DMS114 treated with DMSO at 0.1 percent for 48 hours (cell line): ENCODE results near the gene NOP9.

Source experiments
- DNase-seq: peaks from one replicate; lab custom pipeline; 2025; ENCODE audit not compliant: unreplicated experiment; lab: John Stamatoyannopoulos, UW

NOP9 gene, protein sequence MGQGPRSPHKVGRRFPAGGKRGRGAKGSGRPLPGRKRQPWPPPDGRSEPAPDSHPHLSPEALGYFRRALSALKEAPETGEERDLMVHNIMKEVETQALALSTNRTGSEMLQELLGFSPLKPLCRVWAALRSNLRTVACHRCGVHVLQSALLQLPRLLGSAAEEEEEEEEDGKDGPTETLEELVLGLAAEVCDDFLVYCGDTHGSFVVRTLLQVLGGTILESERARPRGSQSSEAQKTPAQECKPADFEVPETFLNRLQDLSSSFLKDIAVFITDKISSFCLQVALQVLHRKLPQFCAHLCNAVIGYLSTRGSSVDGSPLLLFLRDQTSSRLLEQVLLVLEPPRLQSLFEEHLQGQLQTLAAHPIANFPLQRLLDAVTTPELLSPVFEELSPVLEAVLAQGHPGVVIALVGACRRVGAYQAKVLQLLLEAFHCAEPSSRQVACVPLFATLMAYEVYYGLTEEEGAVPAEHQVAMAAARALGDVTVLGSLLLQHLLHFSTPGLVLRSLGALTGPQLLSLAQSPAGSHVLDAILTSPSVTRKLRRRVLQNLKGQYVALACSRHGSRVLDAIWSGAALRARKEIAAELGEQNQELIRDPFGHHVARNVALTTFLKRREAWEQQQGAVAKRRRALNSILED

DNA sequence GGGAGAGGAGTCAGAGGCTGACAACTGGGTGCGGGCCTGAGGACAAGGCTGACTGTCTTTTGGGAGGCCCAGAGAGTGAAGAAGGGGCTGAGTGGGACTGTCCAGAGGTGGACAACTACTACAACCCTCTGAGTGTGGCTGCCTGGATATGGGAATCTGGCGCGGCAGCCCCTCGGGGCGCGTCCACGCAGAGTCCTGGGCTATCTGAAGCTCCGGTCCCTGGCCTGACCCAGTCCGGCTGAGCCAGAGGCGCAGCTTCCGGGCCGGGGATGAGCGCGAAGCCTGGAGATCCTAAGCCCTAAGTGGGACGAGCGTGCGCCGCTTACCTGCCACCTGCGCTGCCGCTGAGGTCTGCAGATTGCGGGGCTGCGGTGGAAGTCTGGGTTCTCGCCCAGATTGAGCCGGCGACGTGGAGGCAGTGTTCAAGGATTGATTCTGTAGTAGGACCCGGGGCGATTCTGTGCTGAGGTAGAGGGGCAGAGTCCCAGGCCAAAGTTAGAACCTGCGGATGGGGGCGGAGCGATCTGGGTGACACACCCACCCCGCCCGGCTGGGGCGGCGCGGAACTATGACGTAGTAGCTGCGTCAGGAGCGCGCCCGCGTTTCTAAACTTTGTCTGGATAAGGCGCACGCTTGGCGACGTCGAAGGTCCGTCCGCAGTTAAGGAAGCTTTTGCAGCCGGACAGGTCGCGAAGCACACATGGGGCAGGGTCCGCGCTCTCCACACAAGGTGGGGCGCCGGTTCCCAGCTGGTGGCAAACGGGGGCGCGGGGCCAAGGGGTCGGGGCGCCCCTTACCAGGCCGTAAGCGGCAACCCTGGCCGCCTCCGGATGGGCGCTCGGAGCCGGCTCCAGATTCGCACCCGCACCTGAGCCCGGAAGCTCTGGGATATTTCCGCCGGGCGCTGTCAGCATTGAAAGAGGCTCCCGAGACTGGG, at the start of gene NOP9, which contains the start of gene DHRS1:
NOP9 (plus strand) TSS at position 596 of the 937 bp plus-strand sequence; CDS start at position 701, 105 bp downstream.
DHRS1 (minus strand) TSS at position 526 of the 937 bp plus-strand sequence. CDS start 674 bp downstream, outside the sequence.
- peak; percentile 48 for DNase-seq

DNA sequence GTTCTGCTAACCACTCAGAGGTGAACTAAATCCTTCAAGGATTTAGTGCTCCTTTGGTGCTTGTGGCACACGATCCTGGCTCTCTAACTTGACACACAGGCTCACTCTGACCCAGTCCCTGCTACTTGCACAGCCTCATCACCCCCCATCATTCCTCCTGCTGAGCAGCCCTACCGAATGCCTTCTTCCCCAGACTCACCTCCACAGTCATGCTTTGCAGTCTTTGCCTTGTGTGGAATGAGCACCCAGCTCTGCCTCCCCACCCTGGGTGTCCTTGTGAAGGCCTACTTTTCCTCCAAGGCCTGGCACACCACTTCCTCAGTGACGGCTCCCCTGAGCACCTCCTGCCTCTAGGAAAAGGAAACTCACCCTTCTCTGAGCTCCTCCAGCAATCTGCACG, 49.3 kb upstream of the NOP9 start:
- no peak for DNase-seq

DNA sequence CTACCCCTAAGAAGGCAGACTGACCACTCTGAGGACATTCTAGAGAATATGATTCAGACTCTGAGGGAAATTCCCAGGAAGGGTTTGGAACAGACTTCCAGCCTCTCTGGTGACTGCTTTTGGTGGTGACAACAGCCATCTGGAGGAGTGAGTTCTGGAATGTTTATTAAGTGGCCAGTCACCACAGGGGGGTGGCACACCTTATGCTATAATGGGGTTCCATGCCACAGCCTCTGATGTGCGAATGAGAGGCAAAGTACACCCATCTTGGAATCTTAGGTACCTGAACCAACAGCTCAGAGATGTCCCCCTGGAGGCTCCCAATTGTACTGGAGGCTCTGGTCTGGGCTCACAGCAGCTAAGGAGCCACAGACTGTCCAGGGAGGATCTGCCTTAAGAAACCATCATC, 47.8 kb upstream of the NOP9 start:
- DNase-seq = no peak

DNA sequence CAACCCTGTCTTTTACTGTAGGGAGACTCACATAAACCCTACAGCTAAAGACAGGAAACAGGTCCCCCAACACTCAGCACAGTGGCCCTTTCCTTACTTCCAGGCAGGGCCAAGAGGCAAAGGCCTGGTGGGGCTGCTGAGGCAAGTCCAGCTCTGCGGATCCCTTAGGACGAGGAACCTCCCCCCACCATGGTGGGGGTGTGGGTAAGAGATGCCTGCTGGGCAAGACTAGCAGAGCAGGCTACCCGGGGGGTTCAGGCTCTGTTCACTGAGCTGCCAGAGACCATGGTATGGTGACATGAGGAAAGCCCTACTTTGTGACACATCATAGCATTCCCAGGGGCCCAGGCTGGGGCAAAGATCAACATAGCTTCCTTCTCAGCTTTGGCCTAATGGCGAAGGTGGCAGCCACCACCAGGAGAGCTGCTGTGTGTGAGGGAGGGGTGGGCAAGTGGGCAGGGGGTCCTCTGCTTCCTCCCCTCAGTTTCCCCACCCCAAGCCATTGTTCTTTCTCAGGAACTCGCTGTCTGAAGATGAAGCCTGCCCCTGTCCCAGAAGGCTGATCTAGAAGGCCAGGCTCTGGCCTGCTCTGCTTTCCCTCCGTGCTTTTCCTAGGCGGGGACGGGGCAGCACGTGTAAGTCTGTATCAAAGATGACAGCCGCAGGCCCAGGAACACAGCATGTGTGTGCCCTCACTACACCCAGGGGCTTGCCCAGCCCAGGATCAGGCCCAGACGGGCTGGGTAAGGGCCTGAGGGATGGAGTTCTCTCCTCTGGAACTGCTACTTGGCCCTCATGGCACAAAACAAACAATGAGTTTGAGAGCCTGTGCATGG, 47.1 kb upstream of the NOP9 start:
- DNase-seq = no peak

DNA sequence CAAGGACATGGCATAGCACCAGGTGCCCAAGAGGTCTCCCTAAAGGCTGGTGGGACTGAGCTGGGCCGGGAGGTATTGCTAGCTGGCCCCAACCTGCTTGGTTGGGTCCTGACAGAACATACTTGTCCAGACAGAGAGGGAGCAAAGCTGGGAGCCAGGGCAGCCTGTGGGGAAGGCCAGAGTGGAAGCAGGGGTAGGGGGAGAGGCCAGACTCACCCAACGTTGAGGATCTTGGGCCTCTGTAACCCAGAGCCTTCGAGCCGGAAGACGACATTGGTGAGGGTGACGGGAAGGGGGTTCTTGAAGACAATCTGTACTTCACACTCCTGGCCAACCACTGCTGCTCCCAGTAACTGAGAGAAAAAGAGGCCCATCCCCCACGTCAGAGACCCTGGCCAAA, 45.7 kb upstream of the NOP9 start:
- no peak for DNase-seq

DNA sequence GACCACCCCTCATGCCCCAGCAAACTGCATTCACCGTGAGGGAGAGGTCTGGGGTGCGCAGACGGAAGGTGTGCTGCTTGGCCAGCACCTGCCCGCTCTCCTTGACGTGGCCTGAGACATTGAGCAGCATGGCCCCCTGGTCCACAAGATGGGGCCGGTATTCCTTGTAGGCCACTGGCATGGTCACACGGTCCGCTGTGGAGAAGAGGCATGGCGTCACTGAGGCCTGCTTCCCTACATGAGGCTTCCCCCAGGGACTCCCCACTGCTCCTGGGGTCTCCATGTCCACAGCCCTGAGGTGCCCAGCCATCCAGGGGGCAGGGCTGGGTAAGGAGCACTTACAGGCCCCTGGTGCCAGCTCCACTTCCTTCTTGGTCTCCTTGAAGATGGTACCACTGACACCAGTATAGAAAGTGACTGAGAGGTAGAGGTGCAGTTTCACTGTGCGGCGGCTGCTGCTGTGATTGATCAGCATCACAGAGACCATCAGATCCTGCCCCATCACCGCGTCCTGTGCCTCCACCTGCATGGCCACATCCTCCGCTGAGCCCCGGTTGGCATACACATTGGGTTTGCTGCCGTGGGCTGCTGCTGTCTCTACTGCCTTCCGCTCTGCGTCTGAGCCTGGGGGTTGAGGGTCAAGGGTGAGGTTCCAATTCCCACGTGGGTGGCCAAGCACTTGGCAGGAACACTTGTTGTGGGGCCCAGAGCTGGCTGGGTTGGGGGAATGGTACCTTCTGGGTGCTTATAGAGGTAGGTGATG, 44.8 kb upstream of the NOP9 start:
- no peak for DNase-seq

DNA sequence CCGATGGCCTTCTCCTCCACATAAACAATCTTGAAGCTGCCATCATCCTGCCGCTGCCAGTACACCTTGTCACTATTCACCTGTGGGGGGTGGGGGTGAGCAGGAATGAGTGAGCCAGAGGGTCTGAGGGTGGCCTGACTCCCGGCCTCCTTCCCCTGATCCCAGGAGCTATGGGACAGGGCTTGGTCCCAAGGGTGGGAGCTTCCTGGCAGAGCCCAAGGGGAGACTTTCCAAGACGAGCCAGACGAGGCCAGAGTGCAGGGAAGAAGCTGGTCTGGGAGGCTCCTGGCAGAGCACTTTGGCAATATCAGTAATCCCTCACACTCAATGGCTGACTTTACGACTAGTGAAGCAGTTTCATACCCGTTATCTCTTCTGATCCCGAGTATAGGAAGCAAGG, 44.2 kb upstream of the NOP9 start:
- no peak for DNase-seq

DNA sequence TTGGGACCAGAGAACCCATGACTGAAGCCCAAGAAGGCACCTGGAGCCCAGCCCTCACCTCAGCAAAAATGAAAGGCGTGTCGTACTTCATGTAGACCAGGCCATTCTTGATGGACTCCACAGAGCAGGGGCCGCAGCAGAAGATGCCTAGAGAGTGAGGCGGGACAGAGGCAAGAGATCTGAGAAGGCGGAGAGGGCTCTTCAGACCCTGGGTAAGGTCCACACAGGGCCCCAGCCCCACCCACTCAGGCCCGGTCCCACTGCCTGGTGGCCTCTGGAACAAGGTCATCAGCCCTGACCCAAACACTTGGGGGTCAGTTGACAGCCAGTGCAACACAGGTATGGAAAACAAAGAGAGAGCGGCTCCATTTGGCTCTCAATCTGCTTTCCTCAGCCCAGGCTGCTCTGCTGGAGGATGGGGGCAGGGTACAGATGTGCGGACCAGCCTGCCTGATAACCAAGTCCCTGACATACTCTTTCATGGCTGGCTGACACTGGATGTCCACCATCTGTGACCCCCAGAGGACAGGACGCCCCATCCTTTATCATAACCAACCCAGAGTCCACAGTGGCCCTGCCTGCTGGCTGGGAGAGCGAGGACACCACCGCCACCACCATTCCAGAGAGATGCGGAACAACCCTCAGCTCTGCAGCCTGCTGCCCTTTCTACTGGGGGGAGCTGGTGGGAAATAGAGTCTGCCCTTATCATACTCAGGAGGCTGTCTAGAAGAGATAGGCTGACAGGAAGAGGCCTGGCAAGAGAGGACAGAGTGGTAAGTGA, 43.5 kb upstream of the NOP9 start:
- no peak for DNase-seq

DNA sequence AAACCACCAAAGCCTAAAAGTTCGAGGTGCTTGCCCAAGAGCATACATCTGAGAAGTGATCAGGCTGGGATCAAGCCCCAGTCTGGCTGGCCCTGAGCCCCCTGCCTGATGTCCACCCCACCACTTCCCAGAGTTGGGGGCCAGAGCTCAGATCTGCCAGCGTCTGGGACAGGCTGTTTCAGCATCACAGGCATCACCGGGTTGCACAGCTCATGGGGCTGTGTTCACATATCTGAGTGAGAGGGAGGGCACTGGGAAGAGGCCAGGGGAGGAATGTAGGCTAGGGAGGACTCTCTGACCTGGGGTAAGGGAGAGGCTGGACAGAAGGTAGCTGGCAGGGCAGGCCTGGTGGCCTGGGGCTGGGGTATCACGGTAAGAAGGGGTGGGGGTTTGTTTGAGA, 42.7 kb upstream of the NOP9 start:
- no peak for DNase-seq

DNA sequence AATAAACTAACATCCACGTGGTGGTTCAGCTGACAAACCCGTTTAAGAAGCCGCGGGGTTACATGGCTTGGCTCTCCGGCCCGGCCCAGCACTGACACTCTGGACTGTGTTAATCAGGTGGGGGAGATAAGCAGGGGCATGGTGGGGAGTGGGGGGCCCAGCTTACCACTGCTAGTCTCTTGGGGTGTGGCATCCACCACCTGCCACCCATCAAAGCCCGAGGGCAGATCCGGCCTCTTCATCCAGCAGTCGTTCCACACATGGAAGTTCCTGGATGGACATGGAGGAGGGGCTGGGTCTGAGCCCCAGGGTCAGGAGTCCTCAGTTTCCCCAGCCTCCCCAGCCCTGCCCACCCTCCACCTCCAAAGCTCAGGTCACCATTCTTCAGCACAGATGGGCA, 41.5 kb upstream of the NOP9 start:
- no peak for DNase-seq

DNA sequence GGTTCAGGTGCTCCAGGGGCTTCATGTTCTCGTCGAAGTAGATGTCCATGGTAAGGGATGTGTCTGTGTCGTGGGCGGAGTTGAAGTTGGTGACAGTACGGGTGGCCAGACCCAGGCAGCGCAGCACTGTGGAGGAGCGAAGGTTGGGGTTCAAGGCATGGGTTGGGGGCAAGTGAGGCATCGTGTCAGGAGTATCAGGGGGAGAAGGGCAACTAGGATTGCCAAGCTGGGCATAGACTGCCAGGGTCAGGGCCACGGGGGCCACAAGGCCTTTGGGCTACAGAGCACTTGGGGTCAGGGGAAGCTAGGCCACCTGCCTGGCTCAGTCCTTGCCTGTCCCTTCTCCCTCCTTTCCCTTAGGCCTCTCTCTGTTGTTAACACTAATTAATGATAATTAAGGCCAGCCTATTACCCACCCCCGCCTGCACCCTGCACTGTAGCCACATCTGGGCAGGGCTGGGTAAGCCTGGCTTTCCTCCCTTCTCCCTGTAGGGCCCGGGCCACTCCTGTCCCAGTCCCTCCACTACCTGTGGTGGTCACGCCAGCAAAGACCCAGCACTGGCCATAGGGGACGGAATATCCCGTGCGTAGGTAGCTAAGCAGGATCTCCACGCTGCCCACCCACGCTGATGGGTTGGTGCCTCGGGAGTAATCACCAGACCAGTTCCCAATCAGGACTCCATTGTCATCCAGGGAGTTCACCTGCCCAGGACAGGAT, 40.9 kb upstream of the NOP9 start:
- no peak for DNase-seq

DNA sequence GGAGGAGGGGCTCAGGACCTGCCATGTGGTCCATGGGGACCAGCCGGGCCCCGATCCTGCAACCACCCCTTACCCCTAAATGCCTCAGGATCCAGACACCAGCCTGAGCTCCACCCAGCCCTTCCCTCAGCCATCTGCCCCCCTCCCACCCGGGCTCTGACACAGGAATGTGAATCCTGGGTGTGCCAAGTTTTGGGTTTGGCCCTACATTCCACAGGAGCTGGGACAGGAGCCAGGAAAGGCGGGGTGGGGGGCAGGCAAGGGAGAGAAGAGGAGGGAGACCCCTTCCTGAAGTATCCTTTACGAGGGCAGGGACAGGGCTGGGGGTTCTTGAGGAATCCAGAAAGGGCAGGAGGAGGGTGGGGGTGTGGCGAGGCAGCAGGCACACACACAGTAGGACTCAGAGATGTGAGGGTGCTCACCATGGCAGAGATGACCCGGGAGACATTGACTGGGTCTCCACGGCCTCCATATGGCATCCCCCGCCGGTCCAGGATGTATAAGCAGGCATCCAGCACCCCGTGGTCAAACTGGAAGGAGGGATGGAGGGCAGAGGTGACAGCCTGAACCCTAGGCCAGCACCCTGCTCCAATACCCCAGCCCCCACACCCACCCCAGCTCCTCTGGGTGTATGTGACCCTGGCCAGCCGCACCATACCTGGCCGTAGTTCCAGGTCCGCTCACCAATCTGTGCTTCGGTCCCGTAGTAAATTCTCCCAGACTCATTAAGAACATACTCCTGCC, 40.2 kb upstream of the NOP9 start:
- no peak for DNase-seq

DNA sequence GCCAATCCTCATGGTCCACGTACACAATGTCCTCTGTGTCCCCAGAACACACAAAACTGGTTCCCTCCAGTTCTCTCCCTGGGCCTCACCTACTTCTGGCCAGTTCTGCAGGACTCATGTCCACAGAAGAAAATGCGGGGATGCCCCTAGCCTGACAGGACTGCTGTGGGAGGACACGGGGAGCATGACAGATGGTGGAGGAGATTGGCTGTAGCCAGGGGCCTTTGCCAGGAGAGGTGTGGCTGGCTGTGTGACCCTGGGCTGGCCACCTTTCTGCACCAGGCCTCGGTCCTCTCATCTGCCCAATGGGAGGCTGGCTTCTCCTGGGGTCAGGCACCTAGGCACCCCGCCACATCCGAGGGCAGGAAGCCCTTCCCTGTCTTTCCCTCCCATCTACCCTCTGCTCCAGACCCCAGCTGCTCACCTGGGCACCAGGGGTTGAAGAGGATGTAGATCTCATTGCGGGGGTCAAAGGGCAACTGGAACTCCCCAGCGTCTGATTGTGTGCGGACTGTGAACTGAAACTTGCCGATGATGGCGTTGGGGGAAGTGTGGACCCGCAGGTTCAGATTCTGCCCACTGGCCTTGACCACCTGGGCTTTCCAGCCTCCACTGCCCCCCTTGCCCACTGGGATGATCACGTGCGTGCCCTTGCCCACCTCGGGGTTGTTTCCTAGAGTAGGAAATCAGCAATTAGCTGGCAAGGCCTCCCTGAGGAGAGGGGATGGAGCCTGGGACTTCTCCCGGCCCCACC, 39.4 kb upstream of the NOP9 start:
- DNase-seq = no peak

DNA sequence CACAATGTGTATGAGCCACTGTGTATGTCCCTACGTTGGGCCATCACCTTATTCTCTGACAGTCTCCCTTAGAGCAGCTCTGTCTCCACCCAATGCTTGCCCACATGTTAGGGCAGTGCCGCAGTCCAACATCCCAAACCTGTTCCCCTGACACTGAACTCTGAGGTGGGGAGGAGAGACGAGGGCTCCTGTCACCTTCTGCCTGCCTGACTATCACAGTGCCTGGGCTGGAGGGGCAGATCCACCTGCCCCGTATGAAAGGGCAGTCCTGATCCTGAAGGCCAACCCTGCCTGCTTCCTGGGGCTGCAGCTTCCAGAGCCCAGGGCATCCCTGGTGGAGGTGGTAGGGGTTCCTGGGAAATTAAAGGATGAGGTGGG, 38.9 kb upstream of the NOP9 start:
- no peak for DNase-seq

DNA sequence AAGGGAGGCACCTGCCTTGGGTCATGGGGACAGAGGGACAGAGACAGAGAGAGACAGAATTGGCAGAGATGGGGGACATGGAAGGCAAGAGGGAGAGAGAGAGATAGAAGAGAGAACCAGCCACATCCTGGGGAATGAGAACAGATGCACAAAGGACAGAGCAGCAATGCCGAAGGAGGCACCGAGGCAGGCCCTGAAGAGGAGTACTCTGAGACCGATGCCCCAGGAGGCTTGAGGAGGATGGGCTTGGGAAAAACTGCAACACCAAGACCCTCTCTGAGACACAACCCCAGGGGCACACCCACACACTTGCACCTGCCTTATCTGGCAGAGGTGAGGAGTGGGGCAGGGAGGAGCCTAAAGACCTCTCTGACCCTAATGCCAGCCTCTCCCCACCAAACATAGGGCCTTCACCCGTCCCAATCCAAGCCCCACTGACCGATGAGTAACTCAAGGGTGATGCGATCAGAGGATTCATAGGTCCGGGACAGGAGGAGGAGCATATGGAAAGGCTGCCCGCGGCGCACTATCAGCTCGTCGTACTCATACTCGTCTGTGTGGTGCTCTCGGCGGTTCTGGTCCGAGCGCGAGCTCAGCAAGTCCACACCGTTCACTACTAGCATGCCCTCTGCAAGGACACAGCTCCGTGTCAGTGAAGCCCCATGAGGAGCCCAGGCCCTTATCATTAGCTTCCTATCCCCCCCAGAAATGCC, 38.2 kb upstream of the NOP9 start:
- no peak for DNase-seq

DNA sequence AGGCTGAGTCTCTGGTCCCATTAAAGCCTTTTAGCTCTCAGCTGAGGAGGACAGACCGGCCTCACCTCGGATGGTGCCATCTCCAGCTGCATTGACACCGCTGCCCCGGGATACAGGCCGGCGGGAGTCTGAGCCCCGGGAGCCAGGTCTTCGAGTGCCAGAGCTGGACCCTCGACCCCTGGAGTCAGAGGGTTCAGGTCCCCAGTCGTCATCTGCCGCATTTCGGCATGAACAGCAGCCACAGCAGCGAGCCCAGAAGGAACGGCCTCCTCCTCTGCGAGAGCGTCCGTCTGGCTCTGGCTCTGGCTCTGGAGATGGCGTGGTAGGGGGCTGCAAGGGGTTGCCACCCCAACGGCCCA, 37.7 kb upstream of the NOP9 start:
- no peak for DNase-seq
